Omental fat pad (tissue), 4 donors: ENCODE results near the gene AOC1. TPM values are rescaled to one million over a fixed set of nuclear protein-coding genes. Genes with fewer than 3 reads are reported as not detected.

Source experiments
- ATAC-seq: fragments of 150-250 bp; one replicate; pipeline ENCODE4 v1.9.1; 2016; ENCODE audit warnings: mild to moderate bottlenecking, moderate library complexity; ENCODE audit not compliant: low FRiP score
- DNase-seq: peaks from one replicate; pipeline ENCODE4 v3.0.0-alpha.2; 2019; ENCODE audit warnings: low spot score
- total RNA-seq, 4 donors: library from RNA; depleted of rRNA; stranded (reverse); fragments of >200 nt; gene quantifications; one replicate each; pipeline ENCODE4 v1.1.0, GENCODE V29; 2016
- TF ChIP-seq, protein P1 (sequence below), 3 donors: fragments of 450-650 bp; IDR thresholded peaks; one replicate each; pipeline ENCODE4 v1.5.1; 2016 to 2017; ENCODE audit warnings: antibody characterized with exemption in 3 of 3, mild to moderate bottlenecking in 3 of 3, moderate library complexity in 2 of 3

Gene AOC1
- total RNA-seq, 4 donors from 2014 or later = not detected

DNA sequence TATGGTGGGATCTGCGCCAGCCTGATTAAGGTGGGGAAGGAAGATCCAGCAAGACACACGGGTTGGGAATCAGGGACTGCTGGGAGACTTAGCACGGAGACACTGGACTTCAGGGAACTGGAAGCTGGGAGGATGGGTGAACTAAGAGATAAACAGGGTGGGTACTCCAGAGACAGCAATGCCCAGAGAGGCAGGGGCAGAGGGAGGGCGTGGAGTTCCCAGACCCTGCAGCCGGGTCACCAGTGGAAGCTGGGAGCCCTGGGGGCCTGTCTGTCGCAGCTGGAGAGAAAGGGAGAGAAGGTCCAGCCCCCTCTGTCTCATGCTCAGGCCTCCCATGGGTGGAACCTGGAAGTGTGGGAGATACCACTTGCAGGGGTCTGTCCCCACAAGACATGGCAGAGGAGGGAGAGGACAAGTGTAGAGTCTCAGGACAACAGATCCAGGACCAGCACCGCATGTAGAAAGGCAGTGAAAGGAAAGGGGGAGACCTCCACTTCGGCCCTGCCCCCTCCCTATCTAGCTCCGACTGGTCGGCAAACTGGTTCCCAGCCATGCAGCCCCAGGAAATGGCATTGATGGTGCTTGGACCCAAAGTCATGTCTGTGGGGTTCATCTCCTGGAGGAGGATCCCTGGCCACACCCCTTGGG is 44.4 kb downstream of the AOC1 start:
- TF ChIP-seq, protein P1, sequence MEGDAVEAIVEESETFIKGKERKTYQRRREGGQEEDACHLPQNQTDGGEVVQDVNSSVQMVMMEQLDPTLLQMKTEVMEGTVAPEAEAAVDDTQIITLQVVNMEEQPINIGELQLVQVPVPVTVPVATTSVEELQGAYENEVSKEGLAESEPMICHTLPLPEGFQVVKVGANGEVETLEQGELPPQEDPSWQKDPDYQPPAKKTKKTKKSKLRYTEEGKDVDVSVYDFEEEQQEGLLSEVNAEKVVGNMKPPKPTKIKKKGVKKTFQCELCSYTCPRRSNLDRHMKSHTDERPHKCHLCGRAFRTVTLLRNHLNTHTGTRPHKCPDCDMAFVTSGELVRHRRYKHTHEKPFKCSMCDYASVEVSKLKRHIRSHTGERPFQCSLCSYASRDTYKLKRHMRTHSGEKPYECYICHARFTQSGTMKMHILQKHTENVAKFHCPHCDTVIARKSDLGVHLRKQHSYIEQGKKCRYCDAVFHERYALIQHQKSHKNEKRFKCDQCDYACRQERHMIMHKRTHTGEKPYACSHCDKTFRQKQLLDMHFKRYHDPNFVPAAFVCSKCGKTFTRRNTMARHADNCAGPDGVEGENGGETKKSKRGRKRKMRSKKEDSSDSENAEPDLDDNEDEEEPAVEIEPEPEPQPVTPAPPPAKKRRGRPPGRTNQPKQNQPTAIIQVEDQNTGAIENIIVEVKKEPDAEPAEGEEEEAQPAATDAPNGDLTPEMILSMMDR (IDR thresholded peaks at IDR 0.05) = no peak
- no peak for ATAC-seq

DNA sequence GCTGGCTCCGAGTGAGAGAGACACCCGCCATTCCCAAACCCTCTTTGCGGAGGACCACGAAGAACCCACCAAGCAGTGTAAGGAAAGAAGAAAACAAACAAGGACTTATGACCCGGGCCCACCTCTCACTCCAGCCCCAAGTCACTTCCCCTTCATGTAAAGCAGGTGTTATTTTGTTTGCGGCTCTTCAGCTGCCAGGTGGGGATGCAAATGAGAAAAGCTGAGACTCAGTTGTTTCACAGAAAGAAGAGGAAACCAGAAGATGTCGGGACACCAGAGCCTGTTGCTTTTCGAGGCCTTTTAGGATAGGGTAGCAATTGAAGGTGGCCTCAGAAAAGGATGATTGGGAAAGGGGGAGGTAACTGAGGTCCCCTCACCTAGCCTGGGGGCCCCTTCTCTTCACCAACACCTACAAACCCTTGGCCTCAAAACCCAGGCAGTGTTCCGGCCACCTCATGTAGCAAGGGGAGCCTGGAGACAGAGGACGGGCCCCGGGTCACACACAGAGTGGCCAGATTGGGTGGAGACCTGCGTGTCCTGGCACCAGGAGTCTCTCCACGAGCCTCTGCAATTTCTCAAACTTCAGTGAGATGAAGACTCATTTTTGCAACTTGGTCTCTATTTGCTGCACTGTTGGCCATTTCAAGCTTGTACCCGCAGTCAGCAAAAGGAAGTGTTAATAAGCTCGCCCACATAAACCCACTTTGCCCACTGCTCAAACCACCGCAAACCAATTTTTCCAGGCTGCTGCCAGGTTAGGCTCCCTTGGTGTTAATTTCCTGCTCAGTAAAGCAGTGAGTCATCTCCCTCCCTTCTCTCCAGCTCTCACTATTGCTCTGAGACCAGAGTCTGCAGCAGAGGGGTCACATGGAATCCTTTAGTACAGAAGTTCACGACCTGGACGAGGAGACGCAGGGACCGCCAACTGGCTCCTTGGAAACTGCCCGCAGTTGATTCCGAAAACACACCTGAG is 45.5 kb downstream of the AOC1 start:
- no peak for DNase-seq
- TF ChIP-seq, protein P1 (IDR thresholded peaks at IDR 0.05) = no peak
- no peak for ATAC-seq

More for the DNA sequence above, 44.4 kb downstream of the AOC1 start:
- no peak for DNase-seq

DNA sequence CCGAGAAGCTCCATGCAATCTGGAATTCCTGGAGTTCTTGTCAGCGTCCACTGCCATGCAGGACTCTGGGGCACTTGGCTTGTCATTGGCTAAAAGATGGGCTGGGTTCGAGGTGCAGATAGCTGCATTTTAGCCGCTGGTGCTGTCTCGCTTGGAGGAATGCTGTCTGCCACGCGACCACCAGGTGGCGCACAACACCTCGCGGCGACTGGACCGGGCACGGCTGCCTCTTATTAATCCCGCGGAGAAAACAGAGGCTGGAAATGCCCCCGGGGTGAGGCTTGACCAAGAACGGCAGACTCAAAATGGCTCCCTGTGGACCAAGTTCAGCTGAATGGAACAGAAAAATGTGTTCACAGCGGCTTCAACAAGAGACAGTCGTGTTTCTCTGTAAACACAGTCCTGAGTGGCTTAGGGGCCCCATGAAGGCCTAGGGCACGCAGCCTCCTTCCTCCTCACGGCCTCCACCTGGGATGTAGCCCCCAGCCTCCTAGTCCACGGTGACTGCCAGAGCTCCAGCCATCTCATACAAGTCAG is 46.2 kb downstream of the AOC1 start:
- ATAC-seq (peak; percentile 68), DNase-seq (peak; percentile 67)
- TF ChIP-seq, protein P1 (IDR thresholded peaks at IDR 0.05) = peak in 2 of 3 donors; percentile 25 to 80

DNA sequence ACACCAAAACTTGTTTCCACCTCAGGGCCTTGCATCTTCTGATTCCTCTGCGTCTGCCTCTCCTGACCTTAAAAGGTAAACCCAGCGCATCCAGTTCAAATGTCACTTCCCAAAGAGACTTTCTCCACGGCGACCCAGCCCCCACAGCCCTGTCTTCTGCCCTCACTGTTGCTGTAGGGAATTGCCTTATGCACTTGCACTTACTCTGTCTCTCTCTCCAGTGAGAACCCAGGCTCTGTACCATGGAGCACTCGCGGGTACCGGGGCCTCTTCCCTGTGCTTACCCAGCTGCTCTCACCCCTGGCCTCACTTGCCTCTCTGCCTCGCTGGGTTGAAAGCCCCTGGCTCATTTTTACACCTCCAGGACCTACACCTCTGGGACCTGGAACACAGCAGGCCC is 48.4 kb downstream of the AOC1 start:
- ATAC-seq (no peak), DNase-seq (no peak)
- TF ChIP-seq, protein P1 (IDR thresholded peaks at IDR 0.05) = no peak

DNA sequence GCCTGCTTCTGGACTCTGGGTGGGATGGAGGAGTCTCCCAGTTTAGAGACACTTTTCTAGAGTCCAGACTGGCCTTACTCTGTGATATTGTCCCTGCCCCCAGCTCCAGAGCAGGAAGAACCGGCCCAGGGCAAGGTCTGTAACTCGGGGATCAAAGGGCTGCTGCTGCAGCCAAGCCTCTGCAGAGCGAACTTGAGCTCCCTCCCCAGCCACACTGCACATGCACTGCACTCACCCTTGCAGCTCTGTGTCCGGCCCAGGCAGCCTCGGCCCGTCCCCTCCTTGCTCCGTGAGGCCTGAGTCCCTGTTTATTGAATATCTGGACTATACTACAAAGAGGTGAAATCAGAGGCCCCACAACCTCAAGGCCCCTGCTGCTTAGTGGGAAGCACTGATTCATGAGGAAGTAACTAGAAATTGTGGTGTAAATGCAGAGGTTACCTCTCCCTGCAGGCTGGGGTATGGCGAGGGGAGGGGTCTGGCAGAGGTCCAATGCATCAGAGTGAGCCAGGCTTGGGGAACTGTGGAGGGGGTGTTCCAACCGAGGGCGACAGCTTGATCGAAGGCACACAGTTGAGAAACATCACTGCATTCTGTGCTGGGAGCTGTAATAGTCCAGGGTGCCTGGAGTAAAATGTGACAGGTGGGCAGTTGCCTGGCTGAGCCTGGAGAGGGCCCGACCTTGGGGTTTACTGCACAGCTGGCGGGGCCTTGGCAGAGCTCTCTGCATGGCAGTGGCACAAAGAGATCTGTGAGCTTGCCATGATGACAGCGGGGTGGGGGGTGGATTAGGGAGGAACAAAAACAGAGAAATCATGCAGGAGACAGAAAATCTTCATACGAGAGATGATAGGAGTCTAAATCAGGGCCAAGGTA is 49.1 kb downstream of the AOC1 start:
- ATAC-seq = no peak
- DNase-seq = no peak
- TF ChIP-seq, protein P1 (IDR thresholded peaks at IDR 0.05) = no peak
